K562 treated with DMSO at 1 percent for 12 hours (cell line): ENCODE results near the gene RSPH1. TPM values are rescaled to one million over a fixed set of nuclear protein-coding genes. Genes with fewer than 3 reads are reported as not detected.

Source experiments
- total RNA-seq: library from RNA; unstranded; fragments of 300-600 nt; gene quantifications from 2 replicates; pipeline ENCODE4 v1.2.3, GENCODE V29; 2022; ENCODE audit not compliant: insufficient read depth

RSPH1 gene
- not detected in 2 replicates for total RNA-seq

DNA sequence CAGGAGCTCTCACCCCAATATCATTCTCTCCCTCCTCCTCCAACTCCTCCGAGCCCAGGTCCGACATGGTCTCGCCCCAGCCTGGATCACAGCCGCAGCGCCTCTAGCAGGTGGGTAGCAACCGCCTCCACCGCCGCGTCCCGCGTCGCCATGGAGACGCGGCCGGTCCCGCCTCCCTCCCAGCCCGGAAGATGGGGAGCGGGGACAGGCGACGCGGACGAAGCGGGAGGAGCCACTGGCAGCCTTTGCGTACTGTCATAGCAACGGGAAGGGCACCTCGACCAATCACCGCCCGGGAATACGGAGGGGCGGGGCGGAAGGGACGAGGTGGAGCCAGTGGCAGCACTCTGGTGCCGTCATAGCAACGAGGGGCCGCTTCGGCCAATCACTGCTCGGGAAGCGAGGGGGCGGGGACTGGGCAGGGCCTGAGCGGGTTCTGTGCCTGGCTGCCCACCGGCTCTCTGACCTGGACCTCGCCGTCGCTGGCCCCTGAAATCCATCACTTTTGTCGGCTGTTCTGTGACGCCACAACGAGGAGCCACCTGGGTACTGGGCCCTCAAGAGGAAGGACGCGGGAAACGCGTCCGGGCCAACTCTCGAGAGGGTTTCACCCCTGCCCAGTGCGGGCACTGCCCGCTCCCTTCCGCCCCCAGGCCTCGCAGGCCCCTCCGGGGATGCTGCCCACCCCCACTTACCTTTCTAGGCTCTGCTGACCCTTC, at the start of gene RSPH1:
Gene RSPH1, minus strand, starts transcription at position 105 of the 719 bp plus-strand sequence. Its CDS starts 38 bp downstream, at position 67.

DNA sequence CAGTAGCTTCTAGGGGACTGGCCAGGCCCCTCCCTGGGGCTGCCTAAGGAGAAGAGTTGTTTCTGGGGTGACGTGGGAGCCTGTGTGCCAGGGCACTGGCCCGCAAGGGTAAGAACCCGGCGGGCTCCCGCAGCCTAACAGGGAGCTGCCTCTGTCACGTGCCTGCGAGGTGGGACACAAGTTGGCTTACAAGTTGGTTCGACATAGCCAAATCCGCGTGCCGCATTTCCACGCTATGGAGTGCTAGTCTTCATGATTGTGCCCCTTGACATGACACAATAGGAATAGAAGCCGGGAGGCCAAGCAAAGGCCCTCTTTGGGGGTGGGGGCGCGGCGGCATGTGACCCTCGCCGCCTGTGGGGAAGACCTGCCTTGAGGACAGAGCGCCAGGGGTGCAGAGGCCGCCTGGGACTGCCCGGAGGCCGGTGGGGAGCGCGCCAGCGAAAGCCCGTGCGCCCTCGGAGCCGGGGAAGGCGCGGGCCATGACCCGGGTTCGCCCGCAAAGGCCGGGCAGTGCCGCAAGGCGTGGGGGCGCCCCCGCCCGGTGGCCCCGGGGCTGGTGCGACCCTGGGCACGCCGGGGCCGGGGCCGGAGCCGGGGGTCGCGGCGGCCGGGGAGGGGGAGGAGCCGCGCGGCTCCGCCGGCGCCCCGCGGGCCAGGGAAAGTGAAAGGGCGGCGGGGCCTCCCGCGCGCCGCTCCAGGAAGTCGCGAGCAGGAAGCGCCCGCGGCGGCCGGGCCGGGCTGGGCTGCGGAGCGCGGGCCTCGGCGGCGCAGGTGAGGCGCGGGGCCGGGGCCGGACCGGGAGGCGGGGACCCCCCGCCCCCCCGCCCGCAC, 17.3 kb upstream of the RSPH1 start, which contains the start of gene SLC37A1:
Gene SLC37A1, plus strand, starts transcription at position 702 of the 834 bp plus-strand sequence. CDS start 4,603 bp downstream, outside the sequence.

Other genes with a start within 250 kb of the RSPH1 start
- gene TFF3, start 180.8 kb downstream of the RSPH1 start, total RNA-seq: not detected in 2 replicates
- not detected in 2 replicates for gene TFF2, start 145.2 kb downstream of the RSPH1 start, total RNA-seq
- gene TFF1, start 129.7 kb downstream of the RSPH1 start, total RNA-seq: not detected in 2 replicates
- not detected in 2 replicates for gene TMPRSS3, start 100.2 kb downstream of the RSPH1 start, total RNA-seq
- not detected in 2 replicates for gene UBASH3A, start 92.3 kb downstream of the RSPH1 start, total RNA-seq
- 1.2 TPM in 2 replicates for gene SLC37A1, start 17.6 kb upstream of the RSPH1 start, total RNA-seq
- gene PDE9A, start 157.4 kb upstream of the RSPH1 start, total RNA-seq: not detected in 2 replicates